HepG2 (cell line): Measurements from ENCODE around the gene HOXA7. TPM values are rescaled to one million over a fixed set of nuclear protein-coding genes. Genes with fewer than 3 reads are reported as not detected.

Source experiments
- CBX2 ChIP-seq, 2 experiments: fragments of 200-600 bp in 1 of 2; sonication (generic); formaldehyde crosslinking in 1 of 2; IDR thresholded peaks; 2 replicates each; pipeline versions ENCODE4 v1.7.0 to v1.8.1; 2018 to 2022; ENCODE audit warnings: low read depth in 2 of 2, low read length in 1 of 2, mild to moderate bottlenecking in 1 of 2, missing genetic modification reagents in 1 of 2
- CCDC6 ChIP-seq: sonication (generic); formaldehyde crosslinking; IDR thresholded peaks from 2 replicates; pipeline ENCODE4 v1.8.1; 2022; ENCODE audit warnings: mild to moderate bottlenecking, missing genetic modification reagents, moderate library complexity
- CREM ChIP-seq, 2 experiments: sonication (generic) in 1 of 2; formaldehyde crosslinking in 1 of 2; IDR thresholded peaks; 2 replicates each; pipeline versions ENCODE4 v1.4.0 to v1.6.1; 2016 to 2020; ENCODE audit warnings: antibody characterized with exemption in 1 of 2, mild to moderate bottlenecking in 1 of 2, missing genetic modification reagents in 1 of 2
- DMTF1 ChIP-seq: sonication (generic); formaldehyde crosslinking; IDR thresholded peaks from 2 replicates; pipeline ENCODE4 v1.4.0; 2020; ENCODE audit warnings: mild to moderate bottlenecking, missing genetic modification reagents
- HDAC2 ChIP-seq: sonication (generic); formaldehyde crosslinking; IDR thresholded peaks from 2 replicates; pipeline ENCODE4 v1.4.0; 2020; ENCODE audit warnings: missing genetic modification reagents
- KLF6 ChIP-seq: IDR thresholded peaks from 2 replicates; pipeline ENCODE4 v1.8.0; 2016; ENCODE audit warnings: missing biosample characterization, missing genetic modification reagents
- KMT2B ChIP-seq: IDR thresholded peaks from 2 replicates; pipeline ENCODE4 v1.6.1; 2016; ENCODE audit warnings: missing genetic modification reagents, missing compliant biosample characterization
- NBN ChIP-seq: fragments of 450-650 bp; conservative IDR thresholded peaks from 2 replicates; pipeline ENCODE4 v1.6.1; 2017
- NFATC3 ChIP-seq: sonication (generic); formaldehyde crosslinking; IDR thresholded peaks from 2 replicates; pipeline ENCODE4 v1.5.1; 2020; ENCODE audit warnings: mild to moderate bottlenecking, missing genetic modification reagents
- NFYB ChIP-seq: sonication (generic); formaldehyde crosslinking; IDR thresholded peaks from 2 replicates; pipeline ENCODE4 v1.4.0; 2020; ENCODE audit warnings: missing genetic modification reagents
- PITX1 ChIP-seq: sonication (generic); formaldehyde crosslinking; IDR thresholded peaks from 2 replicates; pipeline ENCODE4 v1.5.1; 2020; ENCODE audit warnings: mild to moderate bottlenecking, missing genetic modification reagents
- RXRA ChIP-seq: sonication (generic); formaldehyde crosslinking; IDR thresholded peaks from 2 replicates; pipeline ENCODE4 v1.5.1; 2020; ENCODE audit warnings: missing genetic modification reagents
- SMAD1 ChIP-seq: sonication (generic); formaldehyde crosslinking; IDR thresholded peaks from 2 replicates; pipeline ENCODE4 v1.4.0; 2020; ENCODE audit warnings: missing genetic modification reagents, low read depth, mild to moderate bottlenecking, borderline replicate concordance
- SMARCC2 ChIP-seq: fragments of 450-650 bp; IDR thresholded peaks from 2 replicates; pipeline ENCODE4 v1.6.1; 2017; ENCODE audit warnings: antibody characterized with exemption, mild to moderate bottlenecking
- SOX13 ChIP-seq, 3 experiments: fragments of 450-650 bp in 1 of 3; sonication (generic) in 1 of 3; formaldehyde crosslinking in 1 of 3; IDR thresholded peaks in 2 of 3; conservative IDR thresholded peaks in 1 of 3; 2 replicates each; pipeline versions ENCODE4 v1.5.0 to v1.6.1; 2016 to 2020; ENCODE audit warnings: antibody characterized with exemption in 1 of 3, mild to moderate bottlenecking in 1 of 3, missing compliant biosample characterization in 1 of 3, missing genetic modification reagents in 1 of 3, moderate library complexity in 1 of 3
- SP4 ChIP-seq: sonication (generic); formaldehyde crosslinking; IDR thresholded peaks from 2 replicates; pipeline ENCODE4 v1.8.1; 2023; ENCODE audit warnings: mild to moderate bottlenecking, missing genetic modification reagents
- SPEN ChIP-seq: sonication (generic); formaldehyde crosslinking; IDR thresholded peaks from 2 replicates; pipeline ENCODE4 v1.5.1; 2020; ENCODE audit warnings: low read depth, mild to moderate bottlenecking, missing genetic modification reagents
- ZBTB21 ChIP-seq: sonication (generic); formaldehyde crosslinking; IDR thresholded peaks from 2 replicates; pipeline ENCODE4 v1.4.0; 2020; ENCODE audit warnings: missing genetic modification reagents
- ZMYM3 ChIP-seq: sonication (generic); formaldehyde crosslinking; IDR thresholded peaks from 2 replicates; pipeline ENCODE4 v1.5.1; 2020; ENCODE audit warnings: mild to moderate bottlenecking, missing genetic modification reagents
- ZNF234 ChIP-seq: sonication (generic); formaldehyde crosslinking; conservative IDR thresholded peaks from 2 replicates; pipeline ENCODE4 v1.5.1; 2020; ENCODE audit warnings: mild to moderate bottlenecking, missing genetic modification reagents
- ZNF296 ChIP-seq: sonication (generic); formaldehyde crosslinking; conservative IDR thresholded peaks from 2 replicates; pipeline ENCODE4 v1.5.0; 2020; ENCODE audit warnings: mild to moderate bottlenecking, missing genetic modification reagents
- ZNF326 ChIP-seq: sonication (generic); formaldehyde crosslinking; IDR thresholded peaks from 2 replicates; pipeline ENCODE4 v1.4.0; 2020; ENCODE audit warnings: missing genetic modification reagents, borderline replicate concordance
- ZNF34 ChIP-seq: sonication (generic); formaldehyde crosslinking; IDR thresholded peaks from 2 replicates; pipeline ENCODE4 v1.4.0; 2020; ENCODE audit warnings: mild to moderate bottlenecking, missing genetic modification reagents, borderline replicate concordance
- polyA plus RNA-seq, 8 experiments: library from polyadenylated mRNA; depleted of rRNA in 3 of 8; stranded (reverse) in 7 of 8; unstranded in 1 of 8; fragments of >200 nt; fragmentation: Illumina TruSeq in 4 of 8; extraction: Trizol in 4 of 8; gene quantifications; 2 replicates each; pipeline versions ENCODE4 v1.2.1 to v1.2.3, GENCODE V29; 2011 to 2016; ENCODE audit warnings: low read depth in 4 of 8, missing spikeins in 1 of 8, mixed read lengths in 1 of 8; ENCODE audit not compliant: insufficient read depth in 1 of 8
- total RNA-seq, 5 experiments: library from RNA; depleted of rRNA; stranded (reverse); fragments of >200 nt; fragmentation: Illumina TruSeq; extraction: Trizol; gene quantifications; 2 replicates each; pipeline ENCODE4 v1.2.3, GENCODE V29; 2016; ENCODE audit warnings: low read depth in 1 of 5
- TF ChIP-seq, protein P1 (sequence below): sonication (generic); formaldehyde crosslinking; IDR thresholded peaks from 2 replicates; pipeline ENCODE4 v1.8.0; 2022; ENCODE audit warnings: mild to moderate bottlenecking, missing genetic modification reagents, borderline replicate concordance
- TF ChIP-seq, protein P2 (sequence below): sonication (generic); formaldehyde crosslinking; IDR thresholded peaks from 2 replicates; pipeline ENCODE4 v1.4.0; 2020; ENCODE audit warnings: missing genetic modification reagents

Gene HOXA7
- total and polyA plus RNA-seq, 2 of the 13 experiments (the other 11 are each of a cell fraction or from before 2014, with no cell fraction given), result 0.05 TPM; not detected in 1

- TF ChIP-seq KLF6 (CRISPR knock-in tag), result no peak; the same call in 1 of the 2 replicates
- TF ChIP-seq ZNF326 (CRISPR knock-in tag), result no peak
- peak; percentile 49; the same call in 1 of the 2 replicates for TF ChIP-seq SP4
- TF ChIP-seq PITX1, result no peak
- TF ChIP-seq, protein P1, sequence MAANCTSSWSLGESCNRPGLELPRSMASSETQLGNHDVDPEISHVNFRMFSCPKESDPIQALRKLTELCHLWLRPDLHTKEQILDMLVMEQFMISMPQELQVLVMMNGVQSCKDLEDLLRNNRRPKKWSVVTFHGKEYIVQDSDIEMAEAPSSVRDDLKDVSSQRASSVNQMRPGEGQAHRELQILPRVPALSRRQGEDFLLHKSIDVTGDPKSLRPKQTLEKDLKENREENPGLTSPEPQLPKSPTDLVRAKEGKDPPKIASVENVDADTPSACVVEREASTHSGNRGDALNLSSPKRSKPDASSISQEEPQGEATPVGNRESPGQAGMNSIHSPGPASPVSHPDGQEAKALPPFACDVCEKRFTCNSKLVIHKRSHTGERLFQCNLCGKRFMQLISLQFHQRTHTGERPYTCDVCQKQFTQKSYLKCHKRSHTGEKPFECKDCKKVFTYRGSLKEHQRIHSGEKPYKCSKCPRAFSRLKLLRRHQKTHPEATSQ (CRISPR knock-in tag), result peak; percentile 68; the same call in 1 of the 2 replicates
- no peak for TF ChIP-seq NBN
- TF ChIP-seq ZBTB21, result no peak
- TF ChIP-seq, protein P2, sequence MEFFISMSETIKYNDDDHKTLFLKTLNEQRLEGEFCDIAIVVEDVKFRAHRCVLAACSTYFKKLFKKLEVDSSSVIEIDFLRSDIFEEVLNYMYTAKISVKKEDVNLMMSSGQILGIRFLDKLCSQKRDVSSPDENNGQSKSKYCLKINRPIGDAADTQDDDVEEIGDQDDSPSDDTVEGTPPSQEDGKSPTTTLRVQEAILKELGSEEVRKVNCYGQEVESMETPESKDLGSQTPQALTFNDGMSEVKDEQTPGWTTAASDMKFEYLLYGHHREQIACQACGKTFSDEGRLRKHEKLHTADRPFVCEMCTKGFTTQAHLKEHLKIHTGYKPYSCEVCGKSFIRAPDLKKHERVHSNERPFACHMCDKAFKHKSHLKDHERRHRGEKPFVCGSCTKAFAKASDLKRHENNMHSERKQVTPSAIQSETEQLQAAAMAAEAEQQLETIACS (CRISPR knock-in tag), result peak; percentile 36; the same call in 1 of the 2 replicates
- TF ChIP-seq HDAC2 (CRISPR knock-in tag), result peak; percentile 68
- no peak for TF ChIP-seq ZMYM3
- peak; percentile 74 for TF ChIP-seq SPEN (CRISPR knock-in tag)
- no peak for TF ChIP-seq ZNF34 (CRISPR knock-in tag)
- no peak for TF ChIP-seq ZNF234 (CRISPR knock-in tag)
- TF ChIP-seq SMAD1, result no peak
- TF ChIP-seq KMT2B, result peak; percentile 73; the same call in 1 of the 2 replicates
- peak; percentile 67; the same call in 1 of the 2 replicates for TF ChIP-seq DMTF1 (CRISPR knock-in tag)
- peak; percentile 75 for TF ChIP-seq RXRA (CRISPR knock-in tag)
- TF ChIP-seq SOX13 (IDR thresholded peaks at IDR 0.05), result no peak
- TF ChIP-seq SOX13 (CRISPR knock-in tag; conservative IDR thresholded peaks at IDR 0.05 in 1 of 2, IDR thresholded peaks at IDR 0.05 in 1 of 2), result peak in 1 of 2 experiments; percentile 51; a peak in 1 of 4 replicates
- no peak for TF ChIP-seq SMARCC2
- 0 out of 2 replicates have a peak, but pooled peaks have one; percentile 65 for TF ChIP-seq NFATC3
- peak; percentile 93 for TF ChIP-seq NFYB (CRISPR knock-in tag)
- TF ChIP-seq ZNF296 (CRISPR knock-in tag), result 0 out of 2 replicates have a peak, but pooled peaks have one; percentile 24
- no peak for TF ChIP-seq CBX2 (IDR thresholded peaks at IDR 0.05; ENCODE audit: low read depth, low read length)
- TF ChIP-seq CBX2 (CRISPR knock-in tag; IDR thresholded peaks at IDR 0.05; ENCODE audit: low read depth), result no peak
- no peak for TF ChIP-seq CREM (IDR thresholded peaks at IDR 0.05)
- TF ChIP-seq CREM (CRISPR knock-in tag; IDR thresholded peaks at IDR 0.05), result no peak
- TF ChIP-seq CCDC6, result peak; percentile 31; the same call in 1 of the 2 replicates
Measured at GRCh38 chr7:27130540-27131389, 25.7 kb downstream of the HOXA7 start, which contains the start of gene HOXA4 (continued).
